HG03571 (cell line): ENCODE data around the gene GRAMD1C.

Experiments
- ATAC-seq: cut with Tn5 transposase; IDR thresholded peaks from one replicate; pipeline ENCODE4 v1.9.1; 2021; ENCODE audit not compliant: unreplicated experiment

GRAMD1C gene

GRCh38 chr3:113948015-113948917 lies 109.7 kb downstream of the GRAMD1C start:
- ATAC-seq = peak; percentile 43

DNA sequence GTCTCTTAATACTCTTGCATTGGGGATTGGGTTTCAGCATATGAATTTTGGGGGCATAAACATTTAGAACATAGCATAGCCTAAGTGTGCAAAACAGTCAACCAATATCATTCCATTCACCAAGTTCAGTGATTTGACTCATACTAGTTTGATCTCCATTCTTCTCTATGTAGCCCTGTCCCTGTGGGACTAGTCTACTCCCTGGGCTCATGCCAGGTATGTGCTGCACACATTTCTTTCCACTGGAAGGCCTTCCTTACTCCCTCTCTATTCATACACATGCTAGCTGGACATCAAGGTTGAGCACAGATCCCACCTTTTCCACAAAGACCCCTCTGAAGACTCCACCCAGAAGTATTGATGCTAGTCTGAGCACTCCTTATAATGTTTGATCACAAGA lies 114.3 kb downstream of the GRAMD1C start:
- no peak for ATAC-seq

GRCh38 chr3:113953677-113954076 lies 115.1 kb downstream of the GRAMD1C start:
- ATAC-seq = no peak

DNA sequence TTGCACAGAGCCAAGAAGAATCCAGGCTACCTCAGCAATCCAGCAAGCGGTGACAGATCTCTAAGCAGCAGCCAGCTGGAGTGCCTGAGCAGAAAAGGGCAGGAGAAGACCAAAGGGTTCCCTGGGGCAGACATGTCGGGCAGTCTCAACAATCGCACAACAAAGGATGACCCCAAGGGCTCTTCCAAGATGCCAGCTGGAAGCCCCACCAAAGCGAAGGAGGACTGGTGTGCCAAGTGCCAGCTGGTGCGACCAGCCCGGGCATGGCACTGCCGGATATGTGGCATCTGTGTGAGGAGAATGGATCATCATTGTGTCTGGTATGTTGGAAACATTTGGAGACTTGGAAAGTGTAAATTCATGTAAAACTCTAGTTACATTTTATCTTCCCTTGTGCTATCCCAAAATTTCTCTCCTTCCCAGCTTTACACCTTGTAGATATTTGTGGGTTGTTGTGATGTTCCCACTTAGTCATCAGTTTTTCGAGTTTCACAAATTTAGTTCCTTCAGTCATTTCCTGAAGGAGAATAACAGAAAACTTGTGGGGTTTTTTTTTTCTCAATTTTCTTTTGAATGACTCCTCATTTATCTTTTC lies 115.6 kb downstream of the GRAMD1C start:
- no peak for ATAC-seq

- ATAC-seq = no peak
These were observed 125.3 kb downstream of the GRAMD1C start for GRCh38 chr3:113963879-113964278.

GRCh38 chr3:113966172-113966571 lies 127.6 kb downstream of the GRAMD1C start:
- ATAC-seq = no peak

DNA sequence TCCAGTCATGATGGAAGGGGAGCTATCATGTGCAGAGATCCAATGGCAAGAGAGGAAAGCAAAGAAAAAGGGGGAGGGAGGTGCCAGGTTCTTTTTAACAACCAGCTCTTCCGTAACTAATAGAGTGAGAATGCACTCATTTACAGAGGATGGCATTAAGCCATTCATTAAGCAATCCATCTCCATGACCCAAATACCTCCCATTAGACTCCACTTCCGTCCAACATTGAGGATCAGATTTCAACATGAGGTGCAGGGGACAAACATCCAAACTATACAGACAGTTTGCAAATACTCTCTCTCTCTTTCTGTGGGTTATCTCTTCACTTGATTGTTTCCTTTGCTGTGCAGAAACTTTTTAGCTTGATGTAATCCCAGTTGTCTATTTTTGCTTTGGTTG lies 130.4 kb downstream of the GRAMD1C start:
- no peak for ATAC-seq

- ATAC-seq = no peak
These were observed 139.2 kb downstream of the GRAMD1C start for GRCh38 chr3:113977822-113978221.

DNA sequence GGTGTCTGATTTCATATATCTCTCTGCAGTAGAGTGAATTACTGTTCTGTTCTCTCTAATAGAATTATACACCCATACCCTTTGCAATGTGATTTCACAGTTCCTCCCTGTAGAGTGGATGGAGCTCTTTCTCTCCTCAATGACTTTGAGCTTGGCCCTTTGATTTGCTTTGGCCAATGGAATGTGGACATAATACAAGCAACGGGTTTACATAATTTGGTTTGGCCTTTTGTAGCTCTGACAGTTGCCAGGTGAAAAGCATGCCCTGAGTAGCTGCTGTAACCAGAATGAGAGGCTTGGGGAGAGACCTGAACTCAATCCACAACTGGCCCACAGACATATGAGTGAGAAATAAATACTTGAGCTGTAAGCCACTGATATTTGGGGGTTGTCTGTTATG lies 141.3 kb downstream of the GRAMD1C start:
- ATAC-seq = no peak

- ATAC-seq = no peak
These were observed 143.2 kb downstream of the GRAMD1C start for GRCh38 chr3:113981803-113982202.

DNA sequence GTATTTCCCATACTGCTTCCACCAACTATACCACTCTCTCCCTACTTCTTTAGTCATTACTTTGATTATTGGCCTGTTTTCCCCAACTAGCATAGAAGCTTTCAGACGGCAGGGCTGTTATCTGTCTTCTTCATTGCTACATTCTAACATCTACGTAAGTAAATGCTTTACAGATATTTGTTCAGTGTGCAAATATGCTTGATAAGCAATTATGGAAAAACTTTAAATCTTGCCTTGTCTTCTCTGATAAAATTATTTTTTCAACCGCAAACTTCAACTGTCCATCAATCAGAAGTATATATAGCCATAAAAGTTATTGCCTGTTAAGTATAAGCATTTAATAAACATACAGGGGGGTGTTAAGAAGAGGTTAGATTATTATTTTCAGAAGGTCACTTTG lies 145.0 kb downstream of the GRAMD1C start:
- no peak for ATAC-seq

- no peak for ATAC-seq
These were observed 147.0 kb downstream of the GRAMD1C start for GRCh38 chr3:113985541-113985940.
